Bone marrow (tissue), 2 donors: ENCODE measurements around the gene SECISBP2.
"Not testable (repeated sequence)": the region's sequence is repeated elsewhere in the genome, so short reads cannot be mapped to it uniquely, and the experiment has no call there.

Experiments
- DNase-seq, 2 donors: peaks; one replicate each; lab custom pipeline; 2025; lab: John Stamatoyannopoulos, UW

SECISBP2 gene, protein sequence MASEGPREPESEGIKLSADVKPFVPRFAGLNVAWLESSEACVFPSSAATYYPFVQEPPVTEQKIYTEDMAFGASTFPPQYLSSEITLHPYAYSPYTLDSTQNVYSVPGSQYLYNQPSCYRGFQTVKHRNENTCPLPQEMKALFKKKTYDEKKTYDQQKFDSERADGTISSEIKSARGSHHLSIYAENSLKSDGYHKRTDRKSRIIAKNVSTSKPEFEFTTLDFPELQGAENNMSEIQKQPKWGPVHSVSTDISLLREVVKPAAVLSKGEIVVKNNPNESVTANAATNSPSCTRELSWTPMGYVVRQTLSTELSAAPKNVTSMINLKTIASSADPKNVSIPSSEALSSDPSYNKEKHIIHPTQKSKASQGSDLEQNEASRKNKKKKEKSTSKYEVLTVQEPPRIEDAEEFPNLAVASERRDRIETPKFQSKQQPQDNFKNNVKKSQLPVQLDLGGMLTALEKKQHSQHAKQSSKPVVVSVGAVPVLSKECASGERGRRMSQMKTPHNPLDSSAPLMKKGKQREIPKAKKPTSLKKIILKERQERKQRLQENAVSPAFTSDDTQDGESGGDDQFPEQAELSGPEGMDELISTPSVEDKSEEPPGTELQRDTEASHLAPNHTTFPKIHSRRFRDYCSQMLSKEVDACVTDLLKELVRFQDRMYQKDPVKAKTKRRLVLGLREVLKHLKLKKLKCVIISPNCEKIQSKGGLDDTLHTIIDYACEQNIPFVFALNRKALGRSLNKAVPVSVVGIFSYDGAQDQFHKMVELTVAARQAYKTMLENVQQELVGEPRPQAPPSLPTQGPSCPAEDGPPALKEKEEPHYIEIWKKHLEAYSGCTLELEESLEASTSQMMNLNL

DNA sequence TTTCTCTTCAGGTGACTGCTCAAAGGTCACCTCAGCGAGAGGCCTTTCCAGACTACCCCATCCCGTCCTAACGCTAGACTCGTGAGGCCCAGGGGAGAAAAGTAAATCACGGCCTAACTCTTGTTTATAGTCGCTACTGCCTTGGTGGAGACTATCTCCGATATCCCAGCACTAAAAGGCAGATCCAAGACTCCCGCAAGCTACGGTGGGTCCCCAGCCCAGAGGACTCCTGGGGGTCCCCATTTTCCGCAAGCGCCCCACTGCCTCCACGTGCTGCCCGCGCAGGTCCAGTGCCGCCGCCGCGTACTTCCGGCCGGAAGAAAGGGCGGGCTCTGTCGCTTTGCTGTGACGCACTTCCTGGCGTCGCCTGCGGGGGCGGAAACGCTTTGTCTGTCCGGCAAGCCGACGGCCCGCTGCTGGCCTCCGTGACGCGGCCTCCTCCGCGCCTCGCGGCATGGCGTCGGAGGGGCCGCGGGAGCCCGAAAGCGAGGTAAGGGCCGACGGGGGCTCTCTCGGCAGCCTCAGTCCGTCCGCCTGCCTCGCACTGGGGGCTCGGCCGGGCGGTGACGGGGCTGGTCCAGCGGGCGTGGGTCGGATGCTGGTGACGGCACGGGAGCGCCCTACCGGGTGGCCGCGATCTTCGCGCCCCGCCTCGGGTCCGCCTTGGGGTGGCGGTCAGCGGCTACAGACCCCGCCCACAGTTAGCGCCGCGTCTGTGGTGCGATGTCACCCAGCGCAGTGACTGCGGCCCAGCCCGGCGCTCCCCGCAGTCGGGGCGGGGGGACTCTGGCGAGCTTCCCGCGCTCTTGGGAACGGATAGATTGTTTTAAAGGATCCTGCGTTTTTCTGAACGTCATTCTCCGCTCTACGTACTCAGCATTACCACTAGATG, at the start of gene SECISBP2:
TSS of gene SECISBP2 (plus strand) at position 378 of the 892 bp plus-strand sequence. CDS start at position 455, 77 bp downstream.
- DNase-seq, result peak; percentile 91 to 100

DNA sequence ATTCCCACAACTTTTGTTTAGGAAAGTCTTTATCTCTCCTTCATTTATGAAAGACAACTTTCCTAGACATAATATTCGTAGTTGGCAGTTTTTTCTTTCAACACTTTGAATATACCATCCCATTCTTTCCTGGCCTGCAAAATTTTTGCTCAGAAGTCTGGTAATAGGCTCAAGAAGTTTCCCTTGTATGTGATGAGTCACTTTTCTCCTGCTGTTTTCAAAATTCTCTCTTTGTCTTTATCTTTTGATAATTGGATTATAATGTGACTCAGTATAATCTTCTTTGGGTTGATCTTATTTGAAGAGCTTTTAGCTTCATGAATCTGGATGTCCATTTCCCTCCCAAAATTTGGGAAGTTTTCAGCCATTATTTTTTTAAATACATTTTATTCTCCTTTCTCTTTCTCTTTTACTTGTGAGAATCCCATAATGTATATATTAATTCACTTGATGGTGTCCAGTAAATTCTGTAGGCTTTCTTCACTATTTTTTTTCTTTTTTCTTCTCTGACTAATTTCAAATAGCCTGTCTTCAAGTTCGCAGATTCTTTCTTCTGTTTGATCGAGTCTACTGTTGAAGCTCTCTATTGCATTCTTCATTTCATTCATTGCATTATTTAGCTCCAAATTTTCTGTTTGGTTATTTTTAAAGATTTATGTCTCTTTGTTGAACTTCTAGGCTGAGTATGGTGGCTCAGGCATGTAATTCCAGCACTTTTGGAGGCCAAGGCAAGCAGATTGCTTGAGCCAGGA, 44.6 kb upstream of the SECISBP2 start:
- no peak for DNase-seq

DNA sequence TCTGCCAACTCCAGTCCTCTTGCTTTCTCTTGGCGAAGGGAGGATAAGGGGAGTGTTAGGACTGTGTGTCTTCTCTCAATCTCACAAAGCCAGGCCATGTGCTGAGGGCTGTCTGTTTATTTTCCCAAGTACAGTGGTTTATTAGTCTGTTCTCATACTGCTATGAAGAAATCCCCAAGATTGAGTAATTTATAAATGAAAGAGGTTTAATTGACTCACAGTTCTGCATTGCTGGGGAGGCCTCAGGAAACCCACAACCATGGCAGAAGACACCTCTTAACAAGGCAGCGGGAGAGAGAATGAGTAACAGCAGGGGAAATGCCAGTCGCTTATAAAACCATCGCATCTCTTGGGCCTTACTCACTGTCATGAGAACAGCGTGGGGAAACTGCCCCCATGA, 43.5 kb upstream of the SECISBP2 start:
- no peak for DNase-seq

DNA sequence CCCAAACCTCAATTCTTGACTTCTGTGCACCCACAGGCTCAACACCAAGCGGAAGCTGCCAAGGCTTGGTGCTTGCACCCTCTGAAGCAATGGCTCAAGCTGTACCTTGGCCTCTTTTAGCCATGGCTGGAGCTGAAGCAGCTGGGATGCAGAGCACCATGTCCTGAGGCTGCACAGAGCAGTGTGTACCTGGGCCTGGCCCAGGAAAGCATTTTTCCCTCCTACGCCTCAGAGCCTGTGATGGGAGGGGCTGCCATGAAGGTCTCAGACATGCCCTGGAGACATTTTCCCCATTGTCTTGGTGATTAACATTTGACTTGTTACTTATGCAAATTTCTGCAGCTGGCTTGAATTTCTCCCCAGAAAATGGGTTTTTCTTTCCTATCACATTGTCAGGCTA, 42.3 kb upstream of the SECISBP2 start:
- not testable (repeated sequence) for DNase-seq

DNA sequence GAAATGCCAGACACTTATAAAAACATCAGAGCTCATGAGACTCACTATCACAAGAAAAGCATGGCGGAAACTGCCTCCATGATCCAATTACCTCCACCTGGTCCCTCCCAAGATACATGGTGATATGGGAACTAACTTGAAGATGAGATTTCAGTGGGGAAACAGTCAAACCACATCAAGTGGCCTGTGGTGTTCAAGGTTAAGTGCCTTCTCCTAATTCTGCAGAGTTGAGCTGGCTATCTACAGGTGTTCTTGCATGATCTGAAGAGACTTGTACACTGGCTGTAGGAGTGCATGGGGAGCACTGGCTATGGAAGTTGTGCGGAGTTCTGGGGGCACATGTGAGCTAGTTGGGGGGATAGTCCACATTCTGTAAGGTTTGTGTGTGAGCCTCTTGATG, 41.3 kb upstream of the SECISBP2 start:
- DNase-seq, result no peak

DNA sequence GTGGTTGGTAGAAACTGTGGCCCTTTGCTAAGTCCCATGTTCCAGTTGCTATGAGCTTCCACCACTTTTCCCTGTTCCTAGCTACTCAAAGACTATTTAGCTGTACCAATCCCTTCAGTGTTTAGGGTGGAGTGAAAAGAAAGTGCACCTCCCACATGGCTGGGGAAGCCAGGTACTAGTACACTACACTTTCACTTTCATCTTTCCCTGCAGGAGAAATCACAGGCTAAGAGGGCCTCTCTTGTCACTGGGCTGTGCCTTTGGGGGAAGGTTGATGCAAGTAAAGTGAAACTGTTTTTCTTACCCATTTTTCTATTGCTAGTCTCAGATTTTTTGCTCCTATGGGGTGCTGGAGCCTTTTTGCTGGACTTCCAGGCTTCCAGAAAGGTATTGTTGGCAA, 40.8 kb upstream of the SECISBP2 start:
- peak in 1 of 2 donors; percentile 39 for DNase-seq

DNA sequence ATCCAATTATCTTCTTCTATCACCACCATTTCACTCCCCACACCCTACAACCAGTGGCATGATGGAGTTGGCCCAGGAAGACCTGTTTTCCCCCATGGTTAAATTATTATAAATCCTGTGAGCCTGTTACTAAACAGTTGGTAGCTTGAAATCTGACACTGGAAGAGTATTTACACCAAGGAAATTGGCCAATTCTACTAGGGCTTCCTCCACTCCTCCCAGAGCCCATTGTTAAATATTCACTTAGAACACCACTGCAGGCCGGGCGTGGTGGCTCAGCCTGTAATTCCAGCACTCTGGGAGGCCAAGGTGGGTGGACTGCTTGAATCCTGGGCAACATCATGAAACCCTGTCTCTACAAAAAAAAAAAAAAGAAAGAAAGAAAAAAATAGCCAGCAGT, 39.7 kb upstream of the SECISBP2 start:
- no peak for DNase-seq

DNA sequence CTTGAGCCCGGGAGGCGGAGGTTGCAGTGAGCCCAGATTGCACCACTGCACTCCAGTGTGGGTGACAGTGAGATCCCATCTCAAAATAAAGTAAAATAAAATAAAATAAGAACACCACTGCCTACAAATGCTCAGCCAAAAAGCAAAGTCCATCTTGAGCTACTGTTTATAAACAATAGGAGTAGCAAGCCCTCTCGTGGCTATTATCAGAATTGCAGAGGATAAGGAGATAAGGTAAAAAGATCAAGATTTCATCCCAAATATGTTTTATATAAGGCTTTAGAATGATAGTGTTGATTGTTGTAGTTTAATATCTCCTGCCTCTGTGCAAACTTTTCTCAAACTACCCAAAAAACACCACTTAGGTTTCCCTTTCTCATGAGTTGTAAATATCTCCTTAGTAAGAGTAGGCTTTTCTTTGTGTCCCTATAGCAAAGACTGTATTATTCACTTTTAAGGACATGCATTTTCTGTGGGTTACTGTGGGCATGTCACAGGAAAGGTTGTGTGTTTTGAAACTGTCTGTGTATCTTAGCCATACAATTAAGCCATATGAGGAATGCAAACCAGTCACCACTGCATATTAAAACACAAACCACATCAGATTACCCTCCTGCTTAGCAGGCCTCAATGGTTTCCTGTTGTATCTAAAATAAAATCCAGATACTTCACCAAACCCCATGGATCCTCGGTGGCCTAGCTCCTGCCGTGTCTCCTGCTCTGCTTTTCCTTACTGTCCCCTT, 39.1 kb upstream of the SECISBP2 start:
- DNase-seq, result no peak

DNA sequence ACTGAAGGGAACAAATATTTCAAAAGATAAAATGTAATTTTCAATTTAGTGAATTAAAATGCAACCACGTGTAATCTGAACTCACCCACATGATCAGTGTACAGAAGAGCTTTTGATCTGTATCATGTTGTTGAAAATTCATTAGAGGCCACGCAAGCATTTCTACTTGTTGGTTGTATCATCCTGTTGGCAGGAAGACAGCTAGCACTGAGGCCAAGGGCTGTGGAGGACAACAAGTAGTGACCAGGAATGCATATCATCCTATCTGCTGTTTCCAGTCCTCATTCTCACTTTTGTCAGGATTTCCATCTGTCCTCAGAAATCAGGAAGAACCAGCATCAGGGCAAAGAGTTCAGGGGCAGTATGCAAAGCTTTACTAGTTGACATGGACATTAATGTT, 37.2 kb upstream of the SECISBP2 start:
- no peak for DNase-seq

DNA sequence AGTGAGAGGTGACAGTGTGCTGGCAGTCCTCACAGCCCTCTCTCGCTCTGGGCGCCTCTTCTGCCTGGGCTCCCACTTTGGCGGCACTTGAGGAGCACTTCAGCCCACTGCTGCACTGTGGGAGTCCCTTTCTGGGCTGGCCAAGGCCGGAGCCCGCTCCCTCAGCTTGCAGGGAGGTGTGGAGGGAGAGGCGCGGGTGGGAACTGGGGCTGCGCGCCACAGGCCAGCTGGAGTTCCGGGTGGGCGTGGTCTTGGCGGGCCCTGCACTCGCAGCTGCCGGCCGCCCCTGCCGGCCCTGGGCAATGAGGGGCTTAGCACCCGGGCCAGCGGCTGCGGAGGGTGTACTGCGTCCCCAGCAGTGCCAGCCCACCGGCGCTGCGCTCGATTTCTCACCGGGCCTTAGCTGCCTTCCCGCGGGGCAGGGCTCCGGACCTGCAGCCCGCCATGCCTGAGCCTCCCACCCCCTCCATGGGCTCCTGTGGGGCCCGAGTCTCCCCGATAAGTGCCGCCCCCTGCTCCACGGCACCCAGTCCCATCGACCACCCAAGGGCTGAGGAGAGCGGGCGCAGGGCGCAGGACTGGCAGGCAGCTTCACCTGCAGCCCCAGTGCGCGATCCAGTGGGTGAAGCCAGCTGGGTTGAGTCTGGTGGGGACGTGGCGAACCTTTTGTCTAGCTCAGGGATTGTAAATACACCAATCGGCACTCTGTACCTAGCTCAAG, 35.9 kb upstream of the SECISBP2 start:
- DNase-seq, result not testable (repeated sequence)

DNA sequence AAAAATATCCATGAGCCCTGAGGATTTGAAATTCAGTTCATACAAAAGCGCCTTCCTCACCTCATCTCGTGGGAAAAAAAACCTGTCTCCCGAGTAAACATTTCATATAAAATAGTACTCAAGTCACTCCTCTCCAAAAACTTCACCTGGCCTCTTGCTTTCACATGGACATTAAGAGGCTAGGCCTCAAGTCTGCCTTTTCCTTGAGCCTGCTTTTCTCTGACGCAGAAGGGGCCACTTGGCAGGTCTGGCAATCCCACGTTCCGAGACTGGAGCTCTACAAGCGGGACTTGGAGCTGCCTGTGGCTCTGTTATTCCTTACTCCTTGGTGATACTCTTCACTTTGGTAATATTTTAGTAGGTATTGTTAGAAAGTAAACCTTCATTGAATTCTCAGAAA, 34.2 kb upstream of the SECISBP2 start:
- no peak for DNase-seq

DNA sequence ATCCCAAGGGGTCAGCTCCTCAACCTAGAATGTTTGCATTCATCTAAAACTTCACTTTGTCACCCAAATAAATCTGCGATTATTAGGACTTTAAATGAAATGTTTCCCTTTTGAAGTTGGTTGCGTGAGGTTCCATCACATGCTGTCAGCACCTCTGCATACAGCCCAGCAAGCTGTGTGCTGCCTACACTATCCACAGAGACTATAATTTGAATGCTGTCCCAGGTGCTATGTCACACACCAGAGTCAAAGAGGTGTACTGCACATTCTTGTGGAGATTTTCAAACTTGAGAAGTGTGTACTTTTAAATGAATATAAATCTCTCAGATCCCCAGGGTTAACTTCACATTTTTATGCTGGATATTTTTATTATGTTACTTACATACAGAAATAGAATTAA, 26.6 kb upstream of the SECISBP2 start:
- DNase-seq, result no peak

DNA sequence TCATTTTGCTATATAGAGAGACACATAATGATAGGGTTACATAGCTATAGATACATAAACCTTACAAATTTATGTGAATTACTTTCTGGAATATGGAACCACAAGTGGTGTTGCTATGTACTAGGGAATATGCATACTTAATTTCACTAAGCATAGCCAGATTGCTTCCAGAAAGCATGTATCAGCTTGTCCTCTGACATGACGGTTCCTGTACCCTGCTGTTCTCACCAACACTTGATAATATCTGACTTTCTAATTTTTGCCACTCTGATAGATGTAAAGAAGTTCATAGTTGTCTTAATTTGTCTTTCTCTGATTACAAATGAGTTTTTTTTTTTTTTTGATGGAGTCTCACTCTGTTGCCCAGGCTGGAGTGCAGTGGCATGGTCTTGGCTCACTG, 25.3 kb upstream of the SECISBP2 start:
- no peak for DNase-seq

DNA sequence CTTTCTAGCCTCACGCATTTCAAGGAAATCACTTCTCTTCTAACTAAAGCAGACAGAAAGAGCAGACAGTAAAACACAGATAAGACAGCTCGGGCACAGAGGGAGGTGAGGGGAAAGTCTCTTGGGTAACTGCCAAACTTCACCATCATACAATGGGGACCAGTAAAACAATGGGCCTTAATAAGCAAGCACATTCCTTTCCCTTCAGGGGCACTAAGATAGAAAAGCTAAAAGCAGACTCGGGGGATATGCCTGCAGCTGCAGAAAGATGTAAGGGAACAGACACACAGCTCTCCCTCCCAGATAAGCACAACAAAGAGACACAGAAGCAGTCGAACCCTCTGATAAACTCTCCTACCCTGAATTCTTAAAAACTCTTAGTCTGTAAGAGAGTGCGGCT, 22.9 kb upstream of the SECISBP2 start:
- DNase-seq, result no peak

DNA sequence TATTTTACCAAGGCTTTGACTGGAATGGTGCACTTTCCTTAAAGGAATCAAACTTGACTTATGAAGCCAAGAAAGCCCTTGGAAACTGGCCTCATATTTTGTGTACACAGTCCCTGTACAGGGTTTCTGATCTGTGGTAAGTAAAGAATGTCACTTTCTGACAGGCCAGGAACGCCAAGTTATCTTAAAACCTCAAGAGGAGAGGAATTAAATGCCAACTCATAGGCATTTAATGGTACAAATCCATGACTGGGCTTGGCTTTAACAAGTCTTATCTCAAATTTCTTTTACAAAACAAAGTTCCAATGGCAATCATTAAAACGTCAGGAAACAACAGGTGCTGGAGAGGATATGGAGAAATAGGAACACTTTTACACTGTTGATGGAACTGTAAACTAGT, 16.3 kb upstream of the SECISBP2 start:
- DNase-seq, result not testable (repeated sequence)

DNA sequence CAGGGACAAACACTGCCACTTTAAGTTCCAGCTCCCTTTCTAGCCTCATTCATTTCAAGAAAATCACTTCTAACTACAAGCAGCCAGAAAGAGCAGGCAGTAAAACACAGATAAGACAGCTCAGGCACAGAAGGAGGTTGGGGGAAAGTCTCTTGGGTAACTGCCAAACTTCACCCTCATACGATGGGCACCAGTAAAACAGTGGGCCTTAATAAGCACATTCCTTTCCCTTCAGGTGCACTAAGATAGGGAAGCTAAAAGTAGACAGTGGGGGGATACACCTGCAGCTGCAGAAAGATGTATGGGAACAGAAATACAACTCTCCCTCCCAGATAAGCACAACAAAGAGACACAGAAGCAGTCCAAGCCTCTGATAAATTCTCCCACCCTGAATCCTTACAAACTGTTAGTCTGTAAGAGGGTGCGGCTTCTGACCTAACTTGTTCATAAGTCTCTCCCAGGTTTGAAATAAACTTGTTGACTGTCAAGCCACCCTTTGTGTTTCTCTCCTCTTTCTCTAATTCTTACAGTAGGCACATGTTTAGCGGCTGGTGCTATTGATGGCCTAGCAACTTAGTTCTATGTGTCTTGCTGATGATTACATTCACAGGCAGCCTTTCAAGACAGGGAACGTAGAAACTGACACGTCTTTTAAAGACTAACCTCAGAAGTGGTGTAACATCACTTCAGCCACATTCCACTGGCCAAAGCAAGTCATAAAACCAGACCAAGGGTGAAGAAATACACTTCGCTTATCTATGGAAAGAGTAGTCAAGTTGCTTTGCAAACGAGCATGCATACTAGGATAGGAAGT, 14.1 kb upstream of the SECISBP2 start:
- no peak for DNase-seq

DNA sequence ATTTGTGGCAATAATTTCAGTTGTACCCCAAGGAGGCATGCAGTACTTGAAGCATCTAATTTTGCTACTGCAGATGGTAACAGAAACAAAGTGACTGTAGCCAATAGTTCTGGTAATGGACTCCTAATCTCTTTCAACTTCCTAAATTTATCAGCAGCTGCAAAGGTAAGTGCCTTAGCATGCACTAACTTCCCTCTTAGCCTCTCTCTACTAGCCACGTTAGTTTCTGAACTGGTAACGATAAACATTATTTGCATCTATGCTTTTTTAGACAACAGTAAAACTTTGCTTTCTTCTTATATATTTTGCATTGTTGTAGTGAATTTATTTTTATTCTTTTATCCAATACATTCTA, 13.5 kb upstream of the SECISBP2 start:
- DNase-seq, result no peak

DNA sequence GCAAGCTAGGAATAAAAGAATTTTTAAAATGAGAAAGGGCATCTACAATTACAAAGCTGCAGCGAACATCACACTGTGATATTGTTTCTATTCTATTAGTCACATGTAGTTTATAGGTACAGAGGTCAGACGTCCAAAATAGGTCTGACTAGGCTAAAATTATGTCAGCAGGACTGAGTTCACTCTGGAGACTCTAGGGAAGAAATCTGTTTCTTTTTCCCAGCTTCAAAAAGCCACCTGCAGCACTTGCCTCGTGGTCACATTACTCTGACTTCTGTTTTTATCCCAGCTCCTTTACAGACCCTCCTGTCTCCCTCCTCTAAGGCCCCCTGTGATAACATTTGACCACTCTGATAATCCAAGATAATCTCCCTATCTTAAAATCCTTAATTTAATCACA, 12.4 kb upstream of the SECISBP2 start:
- no peak for DNase-seq

DNA sequence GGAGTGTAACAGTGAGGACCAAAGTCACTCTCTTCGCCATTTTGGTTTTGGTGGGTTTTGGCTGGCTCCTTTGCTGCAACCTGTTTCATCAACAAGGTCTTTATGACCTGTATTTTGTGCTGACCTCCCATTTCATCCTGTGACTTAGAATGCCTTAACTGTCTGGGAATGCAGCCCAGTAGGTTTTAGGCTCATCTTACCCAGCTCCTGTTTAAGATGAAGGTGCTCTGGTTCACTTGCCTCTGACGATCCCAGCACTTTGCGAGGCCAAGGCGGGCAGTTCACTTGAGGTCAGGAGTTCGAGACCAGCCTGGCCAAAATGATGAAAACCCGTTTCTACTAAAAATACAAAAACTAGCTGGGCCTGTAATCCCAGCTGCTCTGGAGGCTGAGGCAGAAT, 9.1 kb upstream of the SECISBP2 start:
- DNase-seq, result no peak
